NCI-H510A treated with DMSO at 0.1 percent for 48 hours (cell line): ENCODE results near the gene PTPN23.
A peak's percentile ranks its signal among the peaks of the same experiment; 100 is the strongest.
"Not testable (repeated sequence)": the region's sequence is repeated elsewhere in the genome, so short reads cannot be mapped to it uniquely, and the experiment has no call there.

Experiments used
- DNase-seq: peaks from one replicate; lab custom pipeline; 2025; lab: John Stamatoyannopoulos, UW

The PTPN23 gene

GRCh38 chr3:47380601-47381316 is at the start of gene PTPN23:
Gene PTPN23, plus strand, starts transcription at chr3:47381021. Its CDS starts 76 bp downstream, at chr3:47381097.
- peak; percentile 95 for DNase-seq

- no peak for DNase-seq
These were observed 46.9 kb upstream of the PTPN23 start for GRCh38 chr3:47333907-47334306.

- no peak for DNase-seq
These were observed 43.2 kb upstream of the PTPN23 start for GRCh38 chr3:47337656-47338055.

GRCh38 chr3:47339951-47340350 is 40.9 kb upstream of the PTPN23 start:
- DNase-seq: no peak

GRCh38 chr3:47340866-47341265 is 40.0 kb upstream of the PTPN23 start:
- no peak for DNase-seq

GRCh38 chr3:47342151-47342550 is 38.7 kb upstream of the PTPN23 start:
- DNase-seq: no peak

GRCh38 chr3:47342812-47343211 is 38.0 kb upstream of the PTPN23 start:
- DNase-seq: no peak

- DNase-seq: no peak
These were observed 37.3 kb upstream of the PTPN23 start for GRCh38 chr3:47343471-47343971.

- no peak for DNase-seq
These were observed 35.9 kb upstream of the PTPN23 start for GRCh38 chr3:47344971-47345370.

GRCh38 chr3:47347217-47347801 is 33.5 kb upstream of the PTPN23 start:
- DNase-seq: no peak

GRCh38 chr3:47348411-47349154 is 32.2 kb upstream of the PTPN23 start:
- no peak for DNase-seq

GRCh38 chr3:47355010-47355409 is 25.8 kb upstream of the PTPN23 start:
- DNase-seq: no peak

GRCh38 chr3:47356201-47356600 is 24.6 kb upstream of the PTPN23 start:
- no peak for DNase-seq

GRCh38 chr3:47359323-47359722 is 21.5 kb upstream of the PTPN23 start:
- DNase-seq: no peak

- DNase-seq: not testable (repeated sequence)
These were observed 20.7 kb upstream of the PTPN23 start for GRCh38 chr3:47360110-47360517.

- no peak for DNase-seq
These were observed 18.1 kb upstream of the PTPN23 start for GRCh38 chr3:47362701-47363100.

- no peak for DNase-seq
These were observed 15.3 kb upstream of the PTPN23 start for GRCh38 chr3:47365213-47366153.

GRCh38 chr3:47366833-47367232 is 14.0 kb upstream of the PTPN23 start:
- DNase-seq: no peak

- DNase-seq: no peak
These were observed 13.2 kb upstream of the PTPN23 start for GRCh38 chr3:47367631-47368030.

GRCh38 chr3:47370020-47370419 is 10.8 kb upstream of the PTPN23 start:
- not testable (repeated sequence) for DNase-seq

- no peak for DNase-seq
These were observed 9.7 kb upstream of the PTPN23 start for GRCh38 chr3:47370887-47371697.
